Measurements from ENCODE around the gene NPM3. TPM values are rescaled to one million over a fixed set of nuclear protein-coding genes. Genes with fewer than 3 reads are reported as not detected.

NPM3 gene
- total RNA-seq, 3 donors from 2014 or later = 37.3 to 61.0 (median 43.9) TPM

DNA sequence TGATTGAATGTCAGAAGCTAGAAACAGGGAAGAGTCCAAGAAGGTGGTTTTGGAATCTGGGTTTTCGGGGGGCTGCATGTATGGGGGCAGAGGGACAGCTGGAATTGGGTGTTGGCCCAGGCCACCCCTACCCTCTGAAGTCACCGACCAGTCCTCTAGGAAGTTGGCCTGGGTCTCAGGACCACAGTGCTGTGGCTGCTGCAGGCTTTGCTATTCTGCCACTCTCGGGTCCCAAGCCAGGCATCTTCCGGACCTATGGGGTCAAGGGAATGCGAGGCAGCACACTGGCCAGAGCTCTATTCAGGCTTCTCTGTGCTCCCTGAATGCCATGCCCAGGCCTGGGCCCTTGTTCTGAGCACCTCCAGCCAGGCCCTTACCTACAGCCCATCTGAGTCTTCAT is 20.5 kb downstream of the NPM3 start:
- Histone ChIP-seq H3K4me3 (no peak overlapping the region), H3K27ac (no peak overlapping the region), H3K36me3 (no peaks in the 10 kb centered on the region), H3K9me3 (no peaks in the 10 kb centered on the region), H3K4me1 (no peaks in the 10 kb centered on the region), H3K27me3 (no peaks in the 10 kb centered on the region)
- DNase-seq (ENCODE audit: low spot score in 2 of 2) = no peak
- no peak for TF ChIP-seq CTCF (IDR thresholded peaks at IDR 0.05)
- no peak for TF ChIP-seq POLR2AphosphoS5 (IDR thresholded peaks at IDR 0.05)
- no peak for TF ChIP-seq POLR2A (IDR thresholded peaks at IDR 0.05)
- intact Hi-C loops (cut with DNase I; ENCODE audit: low total_unique reads) = no loop called here

- no peak for TF ChIP-seq CTCF (IDR thresholded peaks at IDR 0.05)
- TF ChIP-seq POLR2A (IDR thresholded peaks at IDR 0.05) = no peak
- no peak for TF ChIP-seq POLR2AphosphoS5 (IDR thresholded peaks at IDR 0.05)
- Histone ChIP-seq H3K36me3 (no peaks in the 10 kb centered on the region), H3K27me3 (no peaks in the 10 kb centered on the region), H3K27ac (no peak overlapping the region), H3K4me3 (no peak overlapping the region), H3K4me1 (no peaks in the 10 kb centered on the region), H3K9me3 (no peaks in the 10 kb centered on the region)
- intact Hi-C loops (cut with DNase I; ENCODE audit: low total_unique reads) = no loop called here
- no peak for DNase-seq (ENCODE audit: low spot score in 2 of 2)
Observed at GRCh38 chr10:101761226-101761625, 22.0 kb downstream of the NPM3 start.

DNA sequence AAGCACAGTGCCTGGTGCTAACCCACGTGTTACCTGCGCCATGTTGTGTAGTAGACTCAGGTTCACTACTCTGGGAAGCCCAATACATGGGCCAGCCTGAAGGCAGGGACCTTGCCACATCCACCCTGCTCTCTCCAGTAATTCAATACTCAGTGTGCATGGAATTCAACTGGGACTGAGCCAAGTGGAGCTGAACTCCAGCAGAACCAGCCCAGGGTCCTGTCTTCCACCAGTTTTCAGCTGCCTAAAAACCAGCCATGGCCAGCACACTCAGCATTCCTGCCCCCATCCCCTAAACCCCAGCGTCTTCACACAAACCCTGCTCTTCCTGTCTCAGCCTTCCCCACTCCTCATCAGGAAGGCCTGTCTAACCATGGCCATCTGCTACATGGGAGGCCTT is 22.7 kb downstream of the NPM3 start:
- Histone ChIP-seq H3K27me3 (no peaks in the 10 kb centered on the region), H3K27ac (no peak overlapping the region), H3K4me1 (no peaks in the 10 kb centered on the region), H3K4me3 (no peak overlapping the region), H3K36me3 (no peaks in the 10 kb centered on the region), H3K9me3 (no peaks in the 10 kb centered on the region)
- TF ChIP-seq POLR2AphosphoS5 (IDR thresholded peaks at IDR 0.05) = no peak
- no peak for TF ChIP-seq POLR2A (IDR thresholded peaks at IDR 0.05)
- no peak for TF ChIP-seq CTCF (IDR thresholded peaks at IDR 0.05)
- no peak for DNase-seq (ENCODE audit: low spot score in 2 of 2)
- intact Hi-C loops (cut with DNase I; ENCODE audit: low total_unique reads) = no loop called here

- intact Hi-C loops (cut with DNase I; ENCODE audit: low total_unique reads) = no loop called here
- no peak for DNase-seq (ENCODE audit: low spot score in 2 of 2)
Observed at GRCh38 chr10:101759309-101760247, 23.7 kb downstream of the NPM3 start.

More at GRCh38 chr10:101759309-101760247, 23.7 kb downstream of the NPM3 start:
- no peaks in the 10 kb centered on the region for H3K9me3 ChIP-seq
- TF ChIP-seq POLR2AphosphoS5 (IDR thresholded peaks at IDR 0.05) (no peak), POLR2A (IDR thresholded peaks at IDR 0.05) (no peak), CTCF (IDR thresholded peaks at IDR 0.05) (no peak)
- no peaks in the 10 kb centered on the region for H3K36me3 ChIP-seq
- no peak overlapping the region for H3K4me3 ChIP-seq
- H3K27ac ChIP-seq = no peak overlapping the region
- no peaks in the 10 kb centered on the region for H3K4me1 ChIP-seq
- no peaks in the 10 kb centered on the region for H3K27me3 ChIP-seq
